Liver (tissue), 3 donors: Measurements from ENCODE around the gene TTC34.

ENCODE experiments used
- CTCF ChIP-seq: fragments of 150-350 bp; IDR thresholded peaks from 2 replicates; pipeline ENCODE4 v1.5.1; 2017; ENCODE audit warnings: improper control_type of control experiment, low read depth, low read length; ENCODE audit not compliant: missing input control
- TAF1 ChIP-seq: conservative IDR thresholded peaks from 2 replicates; pipeline ENCODE4 v1.6.1; 2016; ENCODE audit warnings: antibody characterized with exemption, mild to moderate bottlenecking
- donor health status: healthy.
- donor health status: healthy.

GRCh38 chr1:2592672-2593071 is 208.8 kb downstream of the TTC34 start:
- TF ChIP-seq CTCF (no peak), TAF1 (no peak)
